ENCODE data around the gene LGALS7B.
"Not testable (repeated sequence)": the region's sequence is repeated elsewhere in the genome, so short reads cannot be mapped to it uniquely, and the experiment has no call there.

LGALS7B gene

DNA sequence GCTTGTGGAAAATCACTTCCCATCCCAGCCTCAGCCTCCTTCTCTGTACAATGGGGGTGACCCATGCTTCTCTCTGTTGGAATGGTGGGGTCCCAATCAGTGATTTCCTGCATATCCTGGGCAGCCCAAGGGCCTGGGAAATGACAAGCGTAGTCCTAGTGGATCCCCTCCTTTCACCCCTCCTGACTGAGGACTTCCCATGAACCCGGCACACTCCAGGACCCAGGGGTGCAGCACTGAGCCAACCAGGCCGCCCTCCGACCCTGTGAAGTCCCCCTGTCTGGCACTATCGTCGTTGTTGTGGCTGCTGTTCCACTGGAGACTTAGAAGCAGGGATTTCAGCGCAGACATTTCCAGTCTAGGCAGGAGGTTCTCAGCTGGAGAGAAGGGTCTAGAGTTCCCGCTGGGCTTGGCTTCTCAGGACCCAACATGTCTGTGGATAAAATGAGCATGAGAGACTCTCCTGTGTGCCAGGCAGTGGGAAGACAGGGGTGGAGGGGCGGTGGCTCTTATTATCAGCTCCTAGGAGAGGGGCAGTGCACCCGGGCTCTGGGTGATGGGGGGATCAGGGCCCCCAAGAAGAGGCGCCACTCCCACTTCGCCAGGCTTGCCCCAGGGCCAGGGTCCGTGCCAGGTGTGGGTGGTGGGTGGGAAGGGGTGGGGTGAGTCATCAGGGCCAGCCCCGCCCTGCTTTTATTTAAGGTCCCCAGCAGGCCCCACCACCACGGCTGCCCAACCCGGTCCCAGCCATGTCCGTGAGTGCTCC, at the start of gene LGALS7B:
LGALS7B (plus strand) TSS at position 723 of the 766 bp plus-strand sequence; CDS start at position 750, 27 bp downstream.
- no peak for DNase-seq

DNA sequence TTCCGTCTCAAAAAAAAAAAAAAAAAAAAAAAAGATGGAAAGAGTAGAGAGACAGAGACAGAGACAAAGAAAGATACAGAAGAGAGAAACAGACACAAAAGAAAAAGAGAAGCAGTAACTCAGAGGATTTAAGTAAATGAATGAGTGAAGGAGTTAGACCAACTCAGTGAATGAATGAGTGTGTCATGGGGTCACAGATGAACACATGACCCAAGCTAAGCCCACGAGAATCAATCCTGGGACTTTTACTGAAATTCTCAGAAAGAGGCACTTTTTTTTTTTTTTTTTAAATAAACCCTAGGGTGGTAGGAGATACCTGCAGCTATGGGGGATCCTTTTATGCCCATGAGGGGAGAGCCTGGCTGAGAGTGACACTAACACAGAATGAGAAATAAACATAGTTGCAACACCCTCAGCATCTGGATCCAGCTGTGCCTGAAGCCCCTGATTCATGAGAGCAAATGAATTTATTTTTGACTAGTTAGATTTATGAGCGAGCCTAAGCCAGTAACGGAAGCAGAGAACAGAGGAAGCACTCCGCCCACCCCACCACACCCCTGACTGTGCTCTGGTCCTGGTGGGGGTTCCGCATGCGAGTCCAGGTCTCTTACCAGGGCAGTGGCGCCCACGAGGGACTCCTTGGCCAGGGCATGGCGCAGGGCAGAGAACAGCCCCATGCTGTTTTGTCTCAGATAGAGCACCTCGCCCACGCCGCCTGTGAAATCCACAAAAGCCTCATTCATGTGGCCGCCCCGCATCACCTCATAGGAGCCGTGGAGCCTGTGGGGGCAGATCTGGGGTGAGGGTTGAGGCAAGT, 49.4 kb upstream of the LGALS7B start:
- no peak for DNase-seq

DNA sequence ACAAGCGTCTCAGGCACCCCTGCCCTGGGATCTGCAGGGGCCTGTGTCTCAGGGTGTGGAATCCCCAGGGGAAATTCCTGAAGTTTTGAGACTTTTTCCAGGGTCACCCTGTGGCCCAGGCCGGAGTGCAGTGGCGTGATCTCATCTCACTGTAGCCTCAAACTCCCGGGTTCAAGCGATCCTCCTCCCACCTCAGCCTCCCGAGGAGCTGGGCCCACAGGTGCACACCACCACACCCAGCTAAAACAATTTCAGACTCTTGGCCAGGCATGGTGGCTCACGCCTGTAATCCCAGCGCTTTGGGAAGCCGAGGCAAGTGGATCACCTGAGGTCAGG, 48.8 kb upstream of the LGALS7B start:
- no peak for DNase-seq

DNA sequence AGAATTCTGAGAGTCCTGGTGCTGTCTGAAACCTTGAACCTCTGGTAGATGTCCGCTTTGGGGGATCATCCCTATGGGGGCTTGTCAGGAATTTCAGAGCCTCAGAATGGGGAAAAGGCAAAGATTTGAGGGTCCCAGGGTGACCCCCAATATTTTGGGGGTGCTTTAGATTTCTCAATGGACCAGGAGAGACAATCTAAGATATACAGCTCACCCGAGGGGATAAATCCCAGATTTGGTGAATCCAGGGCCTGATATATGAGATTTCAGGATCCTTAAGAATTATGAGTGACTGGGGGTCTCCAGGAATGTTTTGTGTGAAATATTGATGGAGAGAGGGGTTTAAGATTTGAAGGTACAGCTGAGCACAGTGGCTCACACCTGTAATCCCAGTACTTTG, 48.1 kb upstream of the LGALS7B start:
- no peak for DNase-seq

DNA sequence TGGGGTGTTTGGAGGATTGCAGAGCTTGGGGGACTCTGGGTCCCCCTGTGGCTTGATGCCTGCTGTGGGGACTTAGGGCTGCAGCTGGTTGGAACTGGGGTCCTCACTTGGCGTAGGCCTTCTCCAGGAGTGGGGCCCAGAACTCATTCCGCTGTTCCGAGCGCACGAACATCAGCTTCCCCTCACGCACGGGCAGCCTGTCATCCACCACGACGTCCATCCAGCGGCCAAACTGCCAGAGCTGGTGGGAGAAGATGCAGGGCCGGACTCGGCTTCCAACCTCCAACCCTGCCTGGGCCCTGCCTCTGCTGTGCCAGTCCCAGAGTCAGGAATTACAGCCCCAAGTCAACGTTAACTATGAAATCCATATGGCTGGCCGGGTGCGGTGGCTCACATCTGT, 47.3 kb upstream of the LGALS7B start:
- DNase-seq = no peak

DNA sequence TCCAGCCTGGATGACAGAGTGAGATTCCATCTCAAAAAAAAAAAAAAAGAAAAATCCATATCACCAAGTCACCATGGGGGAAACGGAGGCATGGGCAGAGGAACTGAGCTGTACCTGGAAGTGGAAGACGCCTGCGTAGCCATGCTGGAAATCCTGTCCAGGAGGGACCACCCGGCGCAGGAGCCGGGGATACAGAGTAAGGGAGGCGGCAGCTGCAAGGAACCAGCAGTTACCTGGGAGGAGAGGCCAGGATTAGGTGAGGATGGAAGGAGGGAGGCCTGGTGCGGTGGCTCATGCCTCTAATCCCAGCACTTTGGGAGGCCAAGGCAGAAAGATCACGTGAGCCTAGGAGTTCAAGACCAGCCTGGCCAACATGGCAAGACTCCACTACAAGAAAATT, 46.7 kb upstream of the LGALS7B start:
- DNase-seq = no peak

DNA sequence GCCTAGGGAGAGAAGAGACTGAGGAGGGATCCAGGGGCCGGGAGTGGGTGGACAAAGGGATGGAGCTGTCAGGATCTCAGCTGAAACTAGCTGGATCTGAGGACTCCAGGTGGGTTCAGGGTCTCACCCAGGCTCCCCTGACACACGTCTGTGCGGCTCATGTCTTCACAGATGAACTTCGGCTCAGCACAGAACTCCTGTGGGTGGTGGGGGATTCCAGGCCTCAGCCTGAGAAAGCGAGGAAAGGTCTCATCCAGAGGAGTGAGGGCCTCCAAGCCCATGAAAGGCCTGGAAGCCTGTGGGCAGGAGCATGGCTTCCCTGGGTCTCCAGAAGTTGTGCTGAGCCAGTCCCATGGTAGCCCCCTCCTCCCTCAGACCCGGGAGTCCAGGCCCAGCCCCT, 46.1 kb upstream of the LGALS7B start:
- no peak for DNase-seq

DNA sequence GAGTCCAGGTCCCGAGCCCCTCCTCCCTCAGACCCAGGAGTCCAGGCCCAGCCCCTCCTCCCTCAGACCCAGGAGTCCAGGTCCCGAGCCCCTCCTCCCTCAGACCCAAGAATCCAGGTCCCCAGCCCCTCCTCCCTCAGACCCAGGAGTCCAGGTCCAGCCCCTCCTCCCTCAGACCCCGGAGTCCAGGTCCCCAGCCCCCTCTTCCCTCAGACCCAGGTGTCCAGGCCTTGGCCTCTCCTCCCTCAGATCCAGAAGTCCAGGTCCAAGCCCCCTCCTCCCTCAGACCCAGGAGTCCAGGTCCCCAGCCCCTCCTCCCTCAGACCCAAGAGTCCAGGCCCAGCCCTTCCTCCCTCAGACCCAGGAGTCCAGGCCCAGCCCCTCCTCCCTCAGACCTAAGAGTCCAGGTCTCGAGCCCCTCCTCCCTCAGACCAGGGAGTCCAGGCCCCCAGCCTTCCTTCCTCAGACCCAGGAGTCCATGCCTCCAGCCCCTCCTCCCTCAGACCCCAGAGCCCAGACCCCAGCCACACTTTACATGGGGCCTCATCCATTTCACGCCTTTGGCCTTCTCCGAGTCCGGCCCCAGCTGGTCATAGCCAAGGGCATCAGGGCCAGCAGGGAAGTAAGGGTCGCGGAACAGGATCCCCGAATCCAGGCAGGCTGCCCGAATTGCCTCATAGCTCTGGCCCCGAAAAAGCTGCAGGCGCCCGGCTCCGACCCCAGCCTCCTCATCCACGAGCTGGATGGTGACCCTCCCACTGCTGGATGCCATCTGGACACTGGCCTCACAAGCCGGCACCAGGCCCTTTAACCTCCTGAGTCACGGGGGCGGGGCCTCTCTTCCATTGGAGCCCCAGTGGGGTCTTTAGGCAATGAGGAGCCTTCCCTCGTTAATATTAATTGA, 45.4 kb upstream of the LGALS7B start:
- DNase-seq = no peak

DNA sequence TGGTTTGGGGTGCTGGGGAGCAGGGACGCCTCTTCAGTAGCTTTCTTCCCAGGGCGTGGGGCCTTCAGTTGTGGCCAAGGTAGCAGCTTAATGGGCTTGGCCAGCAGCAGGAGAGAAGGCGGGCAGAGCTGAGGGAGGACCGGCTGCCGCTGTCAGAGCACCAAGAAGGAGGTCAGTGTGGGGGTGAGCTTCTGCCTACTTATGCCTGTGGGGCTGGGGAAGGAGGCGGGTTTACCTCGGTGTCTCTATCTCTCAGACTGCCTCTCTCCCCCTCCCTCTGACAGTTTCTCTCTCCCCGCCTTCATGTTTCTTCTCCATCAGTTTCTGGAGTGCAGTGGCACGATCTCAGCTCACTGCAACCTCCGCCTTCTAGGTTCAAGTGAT, 44.7 kb upstream of the LGALS7B start, which contains the start of gene CAPN12:
CAPN12 (minus strand) TSS at position 177 of the 384 bp plus-strand sequence. CDS start 309 bp downstream, outside the sequence.
- no peak for DNase-seq

DNA sequence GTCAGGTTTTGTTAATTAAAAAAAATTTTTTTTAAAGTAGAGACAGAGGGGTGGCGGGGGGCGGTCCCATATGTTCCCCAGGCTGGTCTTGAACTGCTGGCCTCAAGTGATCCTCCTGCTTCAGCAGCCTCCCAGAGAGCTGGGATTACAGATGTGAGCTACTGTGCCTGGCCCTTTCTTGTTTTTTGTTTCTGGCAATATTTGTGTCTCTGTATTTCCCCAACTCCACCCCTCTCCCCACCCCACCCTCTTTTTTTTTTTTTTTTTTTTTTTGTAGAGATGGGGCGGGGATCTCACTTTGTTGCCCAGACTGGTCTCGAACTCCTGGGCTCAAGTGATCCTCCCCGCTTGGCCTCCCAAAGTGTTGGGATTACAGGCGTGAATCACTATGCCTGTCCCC, 44.1 kb upstream of the LGALS7B start:
- no peak for DNase-seq

DNA sequence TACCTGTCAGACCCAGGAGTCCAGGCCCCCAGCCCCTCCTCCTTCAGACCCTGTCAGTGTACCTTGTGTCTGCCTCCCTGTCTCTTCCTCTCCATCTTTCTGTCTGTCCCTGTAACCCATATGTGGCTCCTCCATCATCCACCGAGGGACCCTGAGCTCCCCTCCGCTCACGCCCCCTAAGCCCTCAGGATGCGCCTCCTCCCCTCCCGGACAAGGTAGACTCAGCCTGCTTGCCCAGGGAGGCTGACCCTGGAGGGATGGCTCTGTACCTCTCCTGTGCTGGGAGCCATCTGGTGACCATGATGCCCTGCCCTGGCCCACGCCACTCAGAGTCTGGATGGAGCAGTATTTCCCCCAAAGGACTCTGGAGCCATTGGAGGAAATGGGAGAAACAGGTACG, 43.7 kb upstream of the LGALS7B start:
- DNase-seq = no peak

DNA sequence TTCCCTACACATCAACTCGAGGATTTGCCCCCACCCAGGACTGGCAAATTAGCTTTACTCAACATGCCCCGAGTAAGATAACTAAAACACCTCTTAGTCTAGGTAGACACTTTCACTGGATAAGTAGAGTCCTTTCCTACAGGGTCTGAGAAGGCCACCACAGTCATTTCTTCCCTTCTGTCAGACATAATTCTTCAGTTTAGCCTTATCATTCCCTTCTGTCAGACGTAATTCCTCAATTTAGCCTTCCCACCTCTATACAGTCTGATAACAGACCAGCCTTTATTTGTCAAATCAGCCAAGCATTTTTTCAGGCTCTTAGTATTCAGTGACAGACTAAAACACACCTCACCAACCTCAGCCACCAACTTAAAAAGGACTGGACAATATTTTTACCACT, 35.2 kb upstream of the LGALS7B start:
- DNase-seq = not testable (repeated sequence)

DNA sequence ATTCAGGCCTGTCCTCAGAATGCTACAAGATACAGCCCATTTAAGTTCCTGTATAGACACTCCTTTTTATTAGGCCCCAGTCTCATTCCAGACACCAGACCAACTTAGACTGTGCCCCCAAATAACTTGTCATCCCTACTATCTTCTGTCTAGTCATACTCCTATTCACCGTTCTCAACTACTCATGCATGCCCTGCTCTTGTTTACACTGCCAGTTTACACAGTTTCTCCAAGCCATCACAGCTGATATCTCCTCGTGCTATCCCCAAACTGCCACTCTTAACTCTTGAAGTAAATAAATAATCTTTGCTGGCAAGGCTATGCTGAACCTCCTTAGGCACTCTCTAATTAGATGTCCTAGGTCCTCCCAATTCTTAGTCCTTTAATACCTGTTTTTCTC, 34.8 kb upstream of the LGALS7B start:
- DNase-seq = not testable (repeated sequence)

DNA sequence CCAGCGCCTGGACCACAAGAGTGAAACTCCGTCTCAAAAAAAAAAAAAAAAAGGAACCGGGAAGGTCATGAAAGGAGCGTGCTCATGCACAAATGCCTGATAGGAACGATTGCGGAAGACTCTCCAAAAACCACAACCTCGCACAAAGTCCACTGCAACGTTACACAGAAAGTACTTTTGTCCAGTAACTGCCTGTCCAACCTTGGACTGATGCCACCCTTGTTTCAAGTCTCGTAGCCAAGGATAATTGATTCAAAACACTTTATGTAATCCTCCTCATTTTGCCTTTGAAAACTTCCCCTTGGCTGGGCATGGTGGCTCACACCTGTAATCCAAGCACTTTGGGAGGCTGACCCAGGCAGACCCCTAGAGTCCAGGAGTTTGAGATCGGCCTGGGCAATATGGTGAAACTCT, 29.4 kb upstream of the LGALS7B start:
- no peak for DNase-seq

DNA sequence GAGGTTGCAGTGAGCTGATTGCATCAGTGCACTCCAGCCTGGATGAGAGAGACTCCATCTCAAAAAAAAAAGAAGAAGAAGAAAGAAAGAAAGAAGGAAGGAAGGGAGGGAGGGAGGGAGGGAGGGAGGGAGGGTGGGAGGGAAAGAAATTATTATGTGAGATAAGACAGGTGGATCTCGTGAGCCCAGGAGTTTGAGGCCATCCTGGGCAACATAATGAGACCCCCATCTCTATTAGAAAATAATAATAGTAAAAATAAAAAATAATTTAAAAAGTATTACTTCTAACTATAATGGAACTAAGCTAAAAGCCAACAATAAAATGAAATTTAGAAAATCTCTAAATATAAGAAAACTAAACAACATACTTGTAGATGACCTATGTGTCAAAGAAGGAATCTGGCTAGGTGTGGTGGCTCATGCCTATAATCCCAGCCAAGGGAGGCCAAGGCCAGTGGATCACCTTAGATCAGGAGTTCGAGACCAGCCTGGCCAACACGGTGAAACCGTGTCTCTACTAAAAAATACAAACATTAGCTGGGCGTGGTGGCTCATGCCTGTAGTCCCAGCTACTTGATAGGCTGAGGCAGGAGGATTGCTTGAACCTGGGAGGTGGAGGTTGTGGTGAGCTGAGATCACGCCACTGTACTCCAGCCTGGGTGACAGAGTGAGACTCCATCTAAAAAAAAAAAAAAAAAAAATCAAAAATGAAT, 28.0 kb upstream of the LGALS7B start:
- not testable (repeated sequence) for DNase-seq

DNA sequence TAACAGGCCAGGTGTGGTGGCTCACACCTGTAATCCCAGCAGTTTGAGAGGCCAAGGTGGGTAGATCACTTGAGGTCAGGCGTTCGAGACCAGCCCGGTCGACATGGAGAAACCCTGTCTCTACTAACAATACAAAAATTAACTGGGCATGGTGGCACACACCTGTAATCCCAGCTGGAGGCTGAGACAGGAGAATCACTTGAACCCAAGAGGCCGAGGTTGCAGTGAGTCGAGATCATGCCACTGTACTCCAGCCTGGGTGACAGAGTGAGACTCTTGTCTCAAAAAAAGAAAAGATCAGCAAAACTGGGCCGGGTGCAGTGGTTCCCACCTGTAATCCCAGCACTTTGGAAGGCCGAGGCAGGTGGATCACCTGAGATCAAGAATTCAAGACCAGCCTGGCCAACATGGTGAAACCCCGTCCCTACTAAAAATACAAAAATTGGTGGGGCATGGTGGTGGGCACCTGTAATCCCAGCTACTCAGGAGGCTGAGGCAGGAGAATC, 27.1 kb upstream of the LGALS7B start:
- not testable (repeated sequence) for DNase-seq

DNA sequence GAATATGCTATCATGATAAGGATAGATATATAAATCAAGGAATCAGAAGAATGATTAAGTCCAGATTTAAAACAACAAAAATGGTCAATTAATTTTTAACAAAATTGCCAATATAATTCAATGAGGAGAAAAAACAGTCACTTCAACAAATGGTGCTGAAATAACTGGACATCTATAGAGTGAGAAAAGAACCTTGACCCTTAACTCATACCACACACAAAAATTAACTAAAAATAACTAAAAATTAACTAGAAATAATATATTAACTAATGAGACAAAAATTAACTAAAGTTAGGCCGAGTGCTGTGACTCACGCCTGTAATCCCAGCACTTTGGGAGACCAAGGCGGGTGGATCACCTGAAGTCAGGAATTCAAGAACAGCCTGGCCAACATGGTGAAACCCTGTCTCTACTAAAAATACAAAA, 25.2 kb upstream of the LGALS7B start:
- DNase-seq = no peak

DNA sequence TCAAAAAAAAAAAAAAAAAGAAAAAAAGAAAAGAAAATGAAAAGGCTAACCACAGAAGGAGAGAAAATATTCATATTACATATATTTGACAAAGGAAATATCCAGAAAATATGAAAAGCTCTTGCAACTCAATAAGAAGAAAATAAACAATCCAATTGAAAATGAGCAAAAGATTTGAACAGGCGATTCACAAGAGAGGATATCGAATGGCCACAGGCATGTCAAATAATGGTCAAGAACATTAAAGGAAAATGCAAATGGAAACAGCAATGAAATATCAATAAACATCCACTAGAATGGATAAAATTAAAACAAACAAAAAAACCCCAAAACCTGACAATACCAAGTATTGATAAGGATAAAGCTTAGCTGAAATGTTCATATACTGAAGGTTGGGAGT, 23.8 kb upstream of the LGALS7B start:
- DNase-seq = no peak

DNA sequence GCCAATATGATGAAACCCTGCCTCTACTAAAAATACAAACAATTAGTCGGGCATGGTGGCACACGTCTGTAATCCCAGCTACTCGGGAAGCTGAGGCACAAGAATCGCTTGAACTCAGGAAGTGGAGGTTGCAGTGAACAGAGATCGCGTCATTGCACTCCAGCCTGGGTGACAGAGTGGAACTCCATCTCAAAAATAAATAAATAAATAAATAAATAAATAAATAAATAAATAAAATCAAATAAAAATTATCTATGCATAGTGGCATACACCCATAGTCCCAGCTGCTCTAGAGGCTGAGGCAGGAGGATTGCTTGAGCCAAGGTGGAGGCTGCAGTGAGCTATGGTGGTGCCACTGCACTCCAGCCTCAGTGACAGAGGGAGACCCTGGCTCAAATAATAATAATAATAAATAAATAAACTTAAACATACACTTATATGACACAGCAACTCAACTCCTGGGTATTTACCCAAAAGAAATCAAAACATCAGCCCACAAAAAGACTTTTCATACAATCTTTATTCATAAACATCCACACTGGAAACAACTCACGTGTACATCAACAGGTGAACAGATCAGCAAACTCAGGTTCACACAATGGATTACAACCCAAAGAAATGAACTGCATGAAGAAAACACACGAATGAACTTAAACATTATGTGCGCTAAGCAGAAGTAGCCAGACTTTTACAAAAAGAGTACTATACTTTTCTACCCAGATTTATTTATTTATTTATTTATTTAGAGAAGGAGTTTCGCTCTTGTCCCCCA, 22.5 kb upstream of the LGALS7B start:
- DNase-seq = no peak

DNA sequence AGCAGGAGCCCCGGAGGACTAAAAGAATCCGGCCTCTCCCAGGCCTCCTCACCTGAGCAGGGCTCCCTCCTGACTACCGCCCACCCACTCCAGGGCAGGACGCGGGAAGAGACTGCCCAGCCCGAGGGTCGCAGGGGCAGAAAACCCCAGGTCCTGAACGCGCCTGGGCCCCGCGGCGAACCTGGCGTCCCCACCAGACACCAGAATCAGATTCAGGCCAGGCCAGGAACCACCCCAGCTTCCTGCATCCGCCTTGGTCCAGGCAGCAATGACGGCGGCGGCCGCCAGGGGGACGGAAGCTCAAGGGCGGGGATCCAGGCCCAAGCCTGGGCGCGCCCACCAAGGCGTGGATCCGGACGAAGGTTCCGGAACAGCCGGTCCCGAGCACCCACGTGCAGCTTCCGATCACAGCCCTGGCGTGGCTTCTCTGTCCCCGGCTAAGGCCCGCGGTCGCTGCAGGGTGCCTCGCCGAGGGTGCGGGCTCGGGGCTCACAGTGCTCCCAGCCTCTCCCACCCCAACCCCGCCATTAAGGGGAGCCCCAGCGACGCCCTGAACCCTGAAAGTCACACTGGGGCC, 19.3 kb upstream of the LGALS7B start:
- no peak for DNase-seq

All from NCI-H187 treated with DMSO at 0.1 percent for 48 hours (cell line).